HL-60 (cell line): ENCODE measurements around the gene TMEM101.

Experiments
- DNase-seq, 2 experiments: peaks; one replicate each; pipeline ENCODE4 v3.0.0-alpha.2; 2010 to 2020; ENCODE audit warnings: low read depth in 1 of 2, low spot score in 1 of 2
- H3K27ac ChIP-seq: fragments of 250-450 bp; sonication (Bioruptor Pico); replicated peaks from 2 replicates; pipeline ENCODE4 v1.5.1; 2020; ENCODE audit warnings: mild to moderate bottlenecking, moderate library complexity
- H3K27me3 ChIP-seq: fragments of 250-450 bp; sonication (Bioruptor Pico); 2 replicates; pipeline ENCODE4 v1.5.1; 2021; ENCODE audit warnings: mild to moderate bottlenecking, moderate library complexity; ENCODE audit not compliant: insufficient read depth, poor library complexity, severe bottlenecking
- H3K4me3 ChIP-seq: replicated peaks from 2 replicates; pipeline ENCODE4 v1.5.1; 2011; ENCODE audit warnings: mild to moderate bottlenecking, control low read depth, low read length; ENCODE audit not compliant: insufficient read depth
- CTCF ChIP-seq: IDR thresholded peaks from one replicate; pipeline ENCODE4 v1.5.1; 2011; ENCODE audit warnings: low read length, control low read depth, inconsistent platforms; ENCODE audit not compliant: insufficient read depth
- GABPA ChIP-seq: IDR thresholded peaks from 2 replicates; pipeline ENCODE4 v1.6.1; 2012; ENCODE audit warnings: low read depth
- POLR2AphosphoS5 ChIP-seq: IDR thresholded peaks from 2 replicates; pipeline ENCODE4 v1.6.1; 2012; ENCODE audit warnings: low read depth
- SPI1 ChIP-seq: IDR thresholded peaks from 2 replicates; pipeline ENCODE4 v1.6.1; 2012; ENCODE audit warnings: low read depth, mild to moderate bottlenecking, borderline replicate concordance
- TF ChIP-seq, protein P1 (sequence below): IDR thresholded peaks from 2 replicates; pipeline ENCODE4 v1.6.1; 2012; ENCODE audit warnings: low read depth; ENCODE audit not compliant: insufficient replicate concordance

Gene TMEM101

GRCh38 chr17:44002141-44002848, 12.5 kb downstream of the TMEM101 start:
- TF ChIP-seq GABPA: no peak
- TF ChIP-seq POLR2AphosphoS5: no peak
- TF ChIP-seq CTCF: no peak
- TF ChIP-seq, protein P1, sequence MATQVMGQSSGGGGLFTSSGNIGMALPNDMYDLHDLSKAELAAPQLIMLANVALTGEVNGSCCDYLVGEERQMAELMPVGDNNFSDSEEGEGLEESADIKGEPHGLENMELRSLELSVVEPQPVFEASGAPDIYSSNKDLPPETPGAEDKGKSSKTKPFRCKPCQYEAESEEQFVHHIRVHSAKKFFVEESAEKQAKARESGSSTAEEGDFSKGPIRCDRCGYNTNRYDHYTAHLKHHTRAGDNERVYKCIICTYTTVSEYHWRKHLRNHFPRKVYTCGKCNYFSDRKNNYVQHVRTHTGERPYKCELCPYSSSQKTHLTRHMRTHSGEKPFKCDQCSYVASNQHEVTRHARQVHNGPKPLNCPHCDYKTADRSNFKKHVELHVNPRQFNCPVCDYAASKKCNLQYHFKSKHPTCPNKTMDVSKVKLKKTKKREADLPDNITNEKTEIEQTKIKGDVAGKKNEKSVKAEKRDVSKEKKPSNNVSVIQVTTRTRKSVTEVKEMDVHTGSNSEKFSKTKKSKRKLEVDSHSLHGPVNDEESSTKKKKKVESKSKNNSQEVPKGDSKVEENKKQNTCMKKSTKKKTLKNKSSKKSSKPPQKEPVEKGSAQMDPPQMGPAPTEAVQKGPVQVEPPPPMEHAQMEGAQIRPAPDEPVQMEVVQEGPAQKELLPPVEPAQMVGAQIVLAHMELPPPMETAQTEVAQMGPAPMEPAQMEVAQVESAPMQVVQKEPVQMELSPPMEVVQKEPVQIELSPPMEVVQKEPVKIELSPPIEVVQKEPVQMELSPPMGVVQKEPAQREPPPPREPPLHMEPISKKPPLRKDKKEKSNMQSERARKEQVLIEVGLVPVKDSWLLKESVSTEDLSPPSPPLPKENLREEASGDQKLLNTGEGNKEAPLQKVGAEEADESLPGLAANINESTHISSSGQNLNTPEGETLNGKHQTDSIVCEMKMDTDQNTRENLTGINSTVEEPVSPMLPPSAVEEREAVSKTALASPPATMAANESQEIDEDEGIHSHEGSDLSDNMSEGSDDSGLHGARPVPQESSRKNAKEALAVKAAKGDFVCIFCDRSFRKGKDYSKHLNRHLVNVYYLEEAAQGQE: no peak
- no peak for TF ChIP-seq SPI1
- DNase-seq: no peak
- H3K27me3 ChIP-seq: peaks cover 38% of the 10 kb centered on the region
- no peak overlapping the region for H3K27ac ChIP-seq
- no peak overlapping the region for H3K4me3 ChIP-seq

DNA sequence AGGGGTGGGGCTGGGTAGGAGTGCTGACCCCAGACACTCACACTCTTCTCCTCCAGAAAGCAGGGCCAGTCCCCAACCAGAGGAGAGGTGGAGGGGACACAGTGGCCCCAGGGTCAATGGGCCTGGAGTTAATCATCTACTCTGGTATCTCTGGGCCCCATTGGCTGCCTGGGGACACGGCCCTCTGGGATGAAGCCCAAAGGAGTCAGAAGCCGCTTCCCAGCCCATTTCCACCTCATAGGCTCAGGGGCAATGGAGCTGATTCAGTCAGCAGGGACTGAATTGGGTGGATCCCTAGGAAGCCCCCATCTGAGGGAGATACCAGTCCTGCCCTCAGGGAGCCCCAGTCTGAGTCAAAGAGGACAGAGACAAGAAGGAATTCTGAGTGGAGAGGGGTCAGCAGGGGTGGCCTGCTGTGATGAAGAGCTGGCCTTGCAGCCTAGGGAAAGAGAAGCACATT, 13.3 kb downstream of the TMEM101 start:
- TF ChIP-seq POLR2AphosphoS5: no peak
- no peak for TF ChIP-seq GABPA
- TF ChIP-seq SPI1: no peak
- TF ChIP-seq, protein P1: no peak
- no peak for TF ChIP-seq CTCF
- no peak overlapping the region for H3K27ac ChIP-seq
- H3K27me3 ChIP-seq: peaks cover 34% of the 10 kb centered on the region
- H3K4me3 ChIP-seq: no peak overlapping the region
- no peak for DNase-seq

- Histone ChIP-seq H3K27ac (no peak overlapping the region), H3K27me3 (peaks cover 34% of the 10 kb centered on the region), H3K4me3 (no peak overlapping the region)
- no peak for DNase-seq
- no peak for TF ChIP-seq CTCF
- no peak for TF ChIP-seq SPI1
- no peak for TF ChIP-seq GABPA
- TF ChIP-seq, protein P1: no peak
- no peak for TF ChIP-seq POLR2AphosphoS5
Measured at GRCh38 chr17:44000871-44001460, 13.8 kb downstream of the TMEM101 start.
